Body of pancreas (tissue), 4 donors: ENCODE measurements around the gene MTHFS.

Source experiments
- POLR2A ChIP-seq, 3 donors: fragments of 450-650 bp; IDR thresholded peaks; one replicate each; pipeline ENCODE4 v1.6.1; 2016; ENCODE audit warnings: antibody characterized with exemption in 3 of 3, mild to moderate bottlenecking in 2 of 3
- TF ChIP-seq, protein P1 (sequence below), 7 experiments: fragments of 450-650 bp in 4 of 7; fragments of 200-600 bp in 3 of 7; sonication (generic) in 3 of 7; IDR thresholded peaks; one replicate each; pipeline ENCODE4 v1.5.1; 2016 to 2019; ENCODE audit warnings: antibody characterized with exemption in 7 of 7

DNA sequence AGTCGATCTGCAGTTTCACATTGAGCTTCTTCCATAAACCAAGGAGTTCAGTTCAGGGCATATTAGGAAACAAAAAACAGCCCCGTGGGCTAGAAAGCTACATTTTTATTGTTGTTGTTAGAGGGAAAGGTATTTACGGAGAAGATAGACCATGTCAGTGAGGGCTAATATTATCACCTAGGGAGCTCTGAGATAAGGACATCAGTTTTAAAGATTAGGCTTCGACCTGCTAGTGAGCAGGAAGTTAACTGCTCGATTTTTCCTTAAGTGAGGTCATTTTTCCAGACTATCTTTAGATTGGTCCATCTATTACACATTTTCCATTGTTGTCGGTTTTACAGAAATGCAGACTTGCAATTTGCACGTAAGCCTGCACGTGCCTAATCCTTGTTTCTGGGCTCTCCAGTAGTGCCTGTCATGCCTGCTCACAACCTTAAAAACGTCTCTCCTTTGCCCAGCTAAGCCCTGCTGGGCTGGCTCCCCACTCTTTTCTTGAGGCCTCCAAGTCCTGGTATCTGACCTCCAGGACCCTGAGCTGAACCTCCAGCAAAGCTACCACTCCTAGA is 72.6 kb downstream of the MTHFS start:
- TF ChIP-seq, protein P1, sequence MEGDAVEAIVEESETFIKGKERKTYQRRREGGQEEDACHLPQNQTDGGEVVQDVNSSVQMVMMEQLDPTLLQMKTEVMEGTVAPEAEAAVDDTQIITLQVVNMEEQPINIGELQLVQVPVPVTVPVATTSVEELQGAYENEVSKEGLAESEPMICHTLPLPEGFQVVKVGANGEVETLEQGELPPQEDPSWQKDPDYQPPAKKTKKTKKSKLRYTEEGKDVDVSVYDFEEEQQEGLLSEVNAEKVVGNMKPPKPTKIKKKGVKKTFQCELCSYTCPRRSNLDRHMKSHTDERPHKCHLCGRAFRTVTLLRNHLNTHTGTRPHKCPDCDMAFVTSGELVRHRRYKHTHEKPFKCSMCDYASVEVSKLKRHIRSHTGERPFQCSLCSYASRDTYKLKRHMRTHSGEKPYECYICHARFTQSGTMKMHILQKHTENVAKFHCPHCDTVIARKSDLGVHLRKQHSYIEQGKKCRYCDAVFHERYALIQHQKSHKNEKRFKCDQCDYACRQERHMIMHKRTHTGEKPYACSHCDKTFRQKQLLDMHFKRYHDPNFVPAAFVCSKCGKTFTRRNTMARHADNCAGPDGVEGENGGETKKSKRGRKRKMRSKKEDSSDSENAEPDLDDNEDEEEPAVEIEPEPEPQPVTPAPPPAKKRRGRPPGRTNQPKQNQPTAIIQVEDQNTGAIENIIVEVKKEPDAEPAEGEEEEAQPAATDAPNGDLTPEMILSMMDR (IDR thresholded peaks at IDR 0.05) = no peak
- no peak for TF ChIP-seq POLR2A (IDR thresholded peaks at IDR 0.05)
